Activated CD8-positive, alpha-beta T cell treated with anti-CD3 and anti-CD28 coated beads, Interleukin-2, amount 10 ng/mL, durations not matched to agents 7 days and 5 days (primary cell): ENCODE data around the gene GAB2. TPM values are rescaled to one million over a fixed set of nuclear protein-coding genes. Genes with fewer than 3 reads are reported as not detected.
A peak's percentile ranks its signal among the peaks of the same experiment; 100 is the strongest.
"Not testable (repeated sequence)": the region's sequence is repeated elsewhere in the genome, so short reads cannot be mapped to it uniquely, and the experiment has no call there.

Experiments used
- ATAC-seq: fragments of 150-1000 bp; cut with Tn5 transposase; one replicate; pipeline ENCODE4 v1.10.0; 2021; ENCODE audit warnings: moderate library complexity
- CTCF ChIA-PET: fragments of 350-600 bp; sonication (Branson Sonifier 250); formaldehyde crosslinking; loops from one replicate; lab custom pipeline; 2021; ENCODE audit warnings: antibody characterized with exemption; lab: Charles Lee
- POLR2A ChIA-PET: fragments of 350-600 bp; sonication (Branson Sonifier 250); formaldehyde crosslinking; loops from one replicate; lab custom pipeline; 2021; ENCODE audit warnings: antibody characterized with exemption; lab: Charles Lee
- DNase-seq: peaks from one replicate; pipeline ENCODE4 v3.0.0-alpha.2; 2020
- H3K27ac Mint-ChIP-seq: one replicate; pipeline ENCODE4 v1.8.0; 2021; ENCODE audit warnings: mild to moderate bottlenecking, mixed read lengths
- H3K27me3 Mint-ChIP-seq: one replicate; pipeline ENCODE4 v1.8.0; 2021; ENCODE audit warnings: low read depth, mixed read lengths
- H3K36me3 Mint-ChIP-seq: one replicate; pipeline ENCODE4 v1.8.0; 2021; ENCODE audit warnings: low read depth, mixed read lengths
- H3K4me1 Mint-ChIP-seq: one replicate; pipeline ENCODE4 v1.8.0; 2021; ENCODE audit warnings: low read depth, mixed read lengths
- H3K4me3 Mint-ChIP-seq: one replicate; pipeline ENCODE4 v1.8.0; 2021; ENCODE audit warnings: mild to moderate bottlenecking, mixed read lengths
- H3K9me3 Mint-ChIP-seq: one replicate; pipeline ENCODE4 v1.8.0; 2022; ENCODE audit warnings: mixed read lengths; ENCODE audit not compliant: insufficient read depth
- total RNA-seq, 2 experiments: library from RNA; stranded (reverse); gene quantifications; one replicate each; pipeline ENCODE4 v1.2.3, GENCODE V29; 2021

The GAB2 gene
- total RNA-seq, 2 experiments from 2014 or later: 7.6 to 9.8 TPM

DNA sequence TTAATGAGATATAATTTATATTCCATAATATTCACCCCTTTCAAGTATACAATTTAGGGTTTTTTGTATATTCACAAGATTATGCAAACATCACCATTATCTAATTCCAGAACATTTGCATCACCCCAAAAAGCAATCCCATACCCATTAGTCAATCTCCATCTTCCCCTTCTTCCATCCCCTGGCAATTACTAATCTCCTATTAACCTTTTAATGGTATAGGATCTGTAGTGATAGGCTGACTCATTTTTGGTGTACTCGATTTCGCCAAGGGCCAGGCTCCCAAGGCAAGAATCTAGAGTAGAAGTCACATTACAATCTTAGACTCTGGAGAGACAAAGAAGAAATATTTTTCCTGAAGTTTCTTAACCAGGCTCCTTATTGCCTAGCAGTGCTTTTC is 113.4 kb downstream of the GAB2 start:
- ChIA-PET POLR2A (interaction anchor here (1.4 kb wide), 1 partner anchor 12 kb away, joined by 5 read pairs; no protein-coding TSS in a partner anchor), CTCF (no interaction called here)
- Mint-ChIP-seq H3K27me3 (peaks cover 15% of the 10 kb centered on the region), H3K27ac (no peak overlapping the region), H3K36me3 (peaks cover 10% of the 10 kb centered on the region), H3K4me1 (peaks cover 6% of the 10 kb centered on the region), H3K9me3 (peaks cover 8% of the 10 kb centered on the region), H3K4me3 (no peak overlapping the region)
- DNase-seq: no peak
- no peak for ATAC-seq

GRCh38 chr11:78300108-78300839 is 117.3 kb downstream of the GAB2 start:
- Mint-ChIP-seq H3K27me3 (peaks cover 15% of the 10 kb centered on the region), H3K9me3 (peaks cover 8% of the 10 kb centered on the region), H3K4me1 (peaks cover 2% of the 10 kb centered on the region), H3K27ac (no peak overlapping the region), H3K36me3 (peaks cover 18% of the 10 kb centered on the region), H3K4me3 (no peak overlapping the region)
- no peak for ATAC-seq
- no peak for DNase-seq
- ChIA-PET POLR2A (no interaction called here), CTCF (no interaction called here)

DNA sequence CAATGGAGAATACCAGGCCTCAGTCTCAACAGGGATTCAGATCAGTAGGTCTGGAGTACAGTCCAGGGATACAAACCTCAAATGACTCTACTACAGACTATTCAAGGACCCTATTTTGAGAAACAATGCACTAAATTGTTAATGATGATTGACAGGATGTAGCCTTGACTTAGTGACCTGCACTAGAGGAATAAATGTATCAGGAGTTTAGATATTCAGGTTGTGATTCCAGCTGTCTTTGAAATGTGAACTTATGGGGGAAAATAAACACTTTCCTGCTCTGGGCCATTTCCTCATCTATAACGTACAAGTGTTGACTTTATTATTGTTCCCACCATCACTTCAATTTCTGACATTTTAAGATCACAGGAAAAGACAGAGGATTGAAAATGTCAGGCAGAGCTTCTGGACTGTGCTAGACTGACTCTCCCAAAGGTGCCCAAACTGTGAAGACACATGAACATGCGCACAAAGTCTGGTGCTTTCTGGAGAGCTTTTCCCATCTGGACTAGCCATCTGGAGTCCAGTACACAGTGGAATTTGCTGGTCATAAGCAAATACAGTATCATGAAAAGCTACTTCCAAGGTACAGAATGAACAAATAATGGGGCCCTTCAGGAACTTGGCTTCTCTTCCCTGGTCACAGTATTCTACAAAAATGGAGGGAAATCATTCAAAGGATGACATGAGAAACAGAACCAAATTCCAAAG is 118.5 kb downstream of the GAB2 start:
- peaks cover 19% of the 10 kb centered on the region for H3K36me3 Mint-ChIP-seq
- peaks cover 2% of the 10 kb centered on the region for H3K4me1 Mint-ChIP-seq
- POLR2A ChIA-PET: no interaction called here
- H3K4me3 Mint-ChIP-seq: no peak overlapping the region
- no peak for ATAC-seq
- CTCF ChIA-PET: interaction anchor here (1.1 kb wide), 1 partner anchor 70 kb away, joined by 3 read pairs; no protein-coding TSS in a partner anchor
- H3K9me3 Mint-ChIP-seq: peaks cover 8% of the 10 kb centered on the region
- H3K27ac Mint-ChIP-seq: no peak overlapping the region
- DNase-seq: no peak
- H3K27me3 Mint-ChIP-seq: peaks cover 9% of the 10 kb centered on the region

- ATAC-seq (no peak), DNase-seq (no peak)
- Mint-ChIP-seq H3K27ac (no peak overlapping the region), H3K4me1 (peaks cover 5% of the 10 kb centered on the region), H3K27me3 (peaks cover 9% of the 10 kb centered on the region), H3K9me3 (peaks cover 10% of the 10 kb centered on the region), H3K4me3 (no peak overlapping the region), H3K36me3 (peaks cover 24% of the 10 kb centered on the region)
- ChIA-PET CTCF (interaction anchor here (1.1 kb wide), 1 partner anchor 70 kb away, joined by 3 read pairs; no protein-coding TSS in a partner anchor), POLR2A (no interaction called here)
Observed at GRCh38 chr11:78298291-78298771, 119.3 kb downstream of the GAB2 start.

DNA sequence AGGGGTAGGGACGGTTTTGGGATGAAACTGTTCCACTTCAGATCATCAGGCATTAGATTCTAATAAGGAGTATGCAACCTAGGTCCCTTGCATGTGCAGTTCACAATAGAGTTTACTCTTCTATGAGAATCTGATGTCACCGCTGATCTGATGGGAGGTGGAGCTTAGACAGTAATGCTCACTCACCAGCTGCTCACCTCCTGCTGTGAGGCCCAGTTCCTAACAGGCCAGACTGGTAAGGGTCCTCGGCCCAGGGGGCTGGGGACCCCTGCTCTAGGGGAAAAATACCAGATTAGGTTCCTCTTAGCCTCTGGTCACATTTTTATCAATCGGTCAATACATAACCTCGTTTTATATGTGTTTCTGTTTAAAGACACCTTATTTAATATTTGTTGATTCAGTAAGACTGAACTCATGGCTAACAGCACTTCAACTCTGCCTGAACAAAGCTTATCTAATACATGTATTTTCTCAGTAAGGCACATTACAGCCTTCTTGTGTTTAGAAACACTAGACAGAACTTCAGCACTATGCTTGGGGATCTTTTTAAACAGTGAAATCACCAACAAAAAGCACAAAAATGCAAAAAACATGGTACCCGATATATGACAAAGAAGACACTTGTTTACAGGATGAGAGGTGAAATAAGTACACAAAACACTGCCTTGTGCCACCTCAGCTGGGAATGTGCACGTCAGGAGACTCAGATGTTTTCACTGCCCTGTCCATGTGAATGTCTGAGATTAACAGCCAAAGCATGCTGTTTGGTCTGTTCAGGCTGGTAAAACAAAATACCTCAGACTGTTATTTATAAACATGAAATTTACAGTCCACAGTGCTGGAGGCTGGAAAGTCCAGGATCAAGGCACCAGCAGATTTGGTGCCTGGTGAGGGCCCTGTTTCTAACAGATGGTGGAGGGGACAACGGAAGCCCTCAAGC is 121.4 kb downstream of the GAB2 start:
- H3K9me3 Mint-ChIP-seq: peaks cover 14% of the 10 kb centered on the region
- H3K27ac Mint-ChIP-seq: no peak overlapping the region
- no peak for DNase-seq
- peaks cover 2% of the 10 kb centered on the region for H3K27me3 Mint-ChIP-seq
- ChIA-PET CTCF (no interaction called here), POLR2A (no interaction called here)
- H3K4me1 Mint-ChIP-seq: peaks cover 23% of the 10 kb centered on the region
- H3K4me3 Mint-ChIP-seq: no peak overlapping the region
- no peak for ATAC-seq
- H3K36me3 Mint-ChIP-seq: peaks cover 33% of the 10 kb centered on the region

DNA sequence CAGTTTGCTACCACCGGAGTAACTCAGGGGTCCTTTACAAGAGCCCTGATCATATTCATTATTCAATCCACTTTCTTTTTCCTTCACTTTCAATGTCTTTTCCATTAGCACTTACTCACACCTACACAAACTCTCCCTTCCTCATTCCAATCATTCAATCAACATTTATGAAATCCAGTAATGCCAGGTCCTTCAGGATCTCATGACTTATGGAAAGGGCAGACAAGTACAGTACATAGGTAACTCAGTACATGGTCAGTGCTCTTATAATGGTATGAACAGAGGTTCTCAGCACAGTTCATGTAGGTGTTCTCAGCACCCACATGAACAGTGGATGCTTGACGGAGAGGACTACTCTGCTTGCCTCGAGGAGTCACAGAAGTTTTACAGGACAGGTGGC is 122.3 kb downstream of the GAB2 start:
- ATAC-seq (no peak), DNase-seq (no peak)
- Mint-ChIP-seq H3K9me3 (peaks cover 18% of the 10 kb centered on the region), H3K4me3 (no peak overlapping the region), H3K4me1 (peaks cover 31% of the 10 kb centered on the region), H3K36me3 (peaks cover 40% of the 10 kb centered on the region), H3K27ac (no peak overlapping the region), H3K27me3 (peaks cover 2% of the 10 kb centered on the region)
- POLR2A ChIA-PET: no interaction called here
- CTCF ChIA-PET: no interaction called here

GRCh38 chr11:78294100-78294499 is 123.5 kb downstream of the GAB2 start:
- CTCF ChIA-PET, ATAC-seq, DNase-seq, H3K27ac Mint-ChIP-seq, H3K27me3 Mint-ChIP-seq, H3K4me3 Mint-ChIP-seq: not testable (repeated sequence)
- H3K9me3 Mint-ChIP-seq: peaks cover 19% of the 10 kb centered on the region
- POLR2A ChIA-PET: interaction anchor here (1.2 kb wide), 1 partner anchor 91 kb away, joined by 3 read pairs; no protein-coding TSS in a partner anchor
- H3K36me3 Mint-ChIP-seq: peaks cover 48% of the 10 kb centered on the region
- H3K4me1 Mint-ChIP-seq: peaks cover 42% of the 10 kb centered on the region

DNA sequence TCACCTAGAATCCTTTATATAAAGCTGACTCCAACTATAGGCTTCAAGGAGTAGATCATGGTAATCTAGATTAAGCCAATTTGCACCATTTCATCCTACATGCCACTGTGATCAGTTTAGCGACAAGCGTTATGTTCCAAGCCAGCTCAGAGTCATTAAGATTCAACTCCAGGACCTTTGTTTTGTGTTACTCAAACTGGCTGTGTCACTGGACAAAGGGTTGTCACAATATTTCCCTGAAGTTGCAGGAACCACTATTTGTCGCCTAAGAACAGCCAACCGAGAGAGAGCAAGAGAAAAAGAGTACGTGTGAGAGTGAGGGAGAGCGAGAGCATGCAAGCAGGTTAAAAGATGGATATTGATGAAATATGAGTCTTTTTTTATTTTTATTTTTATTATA is 124.1 kb downstream of the GAB2 start:
- DNase-seq (no peak), ATAC-seq (no peak)
- ChIA-PET CTCF (no interaction called here), POLR2A (interaction anchor here (1.2 to 1.7 kb wide), 2 partner anchors 12 to 91 kb away, joined by 3 to 5 read pairs; no protein-coding TSS in a partner anchor)
- Mint-ChIP-seq H3K4me3 (no peak overlapping the region), H3K27me3 (no peaks in the 10 kb centered on the region), H3K9me3 (peaks cover 24% of the 10 kb centered on the region), H3K27ac (no peak overlapping the region), H3K36me3 (peaks cover 52% of the 10 kb centered on the region), H3K4me1 (peaks cover 46% of the 10 kb centered on the region)

- Mint-ChIP-seq H3K4me3 (peak overlapping the region; percentile 8), H3K36me3 (peaks cover 53% of the 10 kb centered on the region), H3K27me3 (no peaks in the 10 kb centered on the region), H3K9me3 (peaks cover 25% of the 10 kb centered on the region), H3K4me1 (peaks cover 44% of the 10 kb centered on the region), H3K27ac (peak overlapping the region; percentile 86)
- ChIA-PET POLR2A (interaction anchor here (0.6 to 1.7 kb wide), 7 partner anchors 13 to 126 kb away, joined by 3 to 6 read pairs (median 3); partner anchors contain the start of gene GAB2), CTCF (interaction anchor here (0.6 to 1.9 kb wide), 9 partner anchors 13 to 282 kb away, joined by 3 to 7 read pairs (median 3); partner anchors contain the start of genes ALG8 and NARS2)
- peak; percentile 73 for ATAC-seq
- DNase-seq: peak; percentile 77
Observed at GRCh38 chr11:78292109-78292803, 125.4 kb downstream of the GAB2 start.

DNA sequence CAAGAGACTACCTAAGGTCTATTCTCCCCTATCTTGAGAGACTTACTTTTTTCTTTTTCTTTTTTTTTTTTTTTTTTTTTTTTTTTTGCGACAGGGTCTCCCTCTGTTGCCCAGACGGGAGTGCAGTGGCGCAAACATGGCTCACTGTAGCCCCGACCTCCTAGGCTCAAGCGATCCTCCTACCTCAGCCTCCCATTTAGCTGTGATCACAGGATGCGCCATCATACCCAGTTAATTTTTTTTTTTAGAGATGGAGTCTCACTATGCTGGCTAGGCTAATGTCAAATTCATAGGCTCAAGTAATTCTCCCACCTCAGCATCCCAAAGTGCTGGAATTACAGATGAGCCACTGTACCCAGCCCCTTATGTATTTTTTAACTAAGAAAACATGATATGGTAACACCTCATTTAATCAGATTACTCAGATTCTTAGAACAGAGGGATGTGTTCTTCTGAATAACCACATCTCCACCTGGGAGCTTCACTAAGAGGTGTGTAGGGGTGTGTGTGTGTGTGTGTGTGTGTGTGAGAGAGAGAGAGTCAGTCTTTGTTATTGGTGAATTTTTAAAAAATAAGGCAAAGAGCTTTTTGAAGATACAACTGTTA is 126.0 kb downstream of the GAB2 start:
- Mint-ChIP-seq H3K4me1 (peaks cover 44% of the 10 kb centered on the region), H3K4me3 (peak overlapping the region; percentile 8), H3K9me3 (peaks cover 25% of the 10 kb centered on the region), H3K36me3 (peaks cover 55% of the 10 kb centered on the region), H3K27ac (peak overlapping the region; percentile 86), H3K27me3 (no peaks in the 10 kb centered on the region)
- DNase-seq: peak; percentile 69
- POLR2A ChIA-PET: interaction anchor here (0.6 to 1.7 kb wide), 4 partner anchors 13 to 110 kb away, joined by 3 to 6 read pairs (median 4); no protein-coding TSS in a partner anchor
- peak; percentile 67 for ATAC-seq
- CTCF ChIA-PET: interaction anchor here (0.6 to 1.9 kb wide), 6 partner anchors 29 to 273 kb away, joined by 3 to 7 read pairs (median 3); partner anchors contain the start of gene ALG8
